ENCODE data around the gene MUC2.

MUC2 gene

DNA sequence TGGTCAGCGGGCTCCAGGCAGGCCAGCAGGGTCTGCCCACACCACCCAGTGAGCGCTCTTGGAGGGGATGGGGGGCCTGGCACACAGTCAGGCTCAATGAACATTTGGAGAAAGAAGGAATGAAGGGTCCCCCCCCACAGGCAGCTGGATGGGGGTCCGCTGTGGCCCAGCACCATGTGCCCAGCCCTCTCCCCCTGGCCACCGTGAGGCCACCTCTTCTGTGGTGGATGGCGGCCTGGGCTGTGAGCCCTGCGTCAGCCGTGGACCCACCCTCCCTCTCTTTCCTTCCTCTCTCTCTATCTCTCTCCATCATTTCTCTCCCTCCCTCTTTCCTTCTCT lies 48.0 kb downstream of the MUC2 start:
- TF ChIP-seq, protein P1, sequence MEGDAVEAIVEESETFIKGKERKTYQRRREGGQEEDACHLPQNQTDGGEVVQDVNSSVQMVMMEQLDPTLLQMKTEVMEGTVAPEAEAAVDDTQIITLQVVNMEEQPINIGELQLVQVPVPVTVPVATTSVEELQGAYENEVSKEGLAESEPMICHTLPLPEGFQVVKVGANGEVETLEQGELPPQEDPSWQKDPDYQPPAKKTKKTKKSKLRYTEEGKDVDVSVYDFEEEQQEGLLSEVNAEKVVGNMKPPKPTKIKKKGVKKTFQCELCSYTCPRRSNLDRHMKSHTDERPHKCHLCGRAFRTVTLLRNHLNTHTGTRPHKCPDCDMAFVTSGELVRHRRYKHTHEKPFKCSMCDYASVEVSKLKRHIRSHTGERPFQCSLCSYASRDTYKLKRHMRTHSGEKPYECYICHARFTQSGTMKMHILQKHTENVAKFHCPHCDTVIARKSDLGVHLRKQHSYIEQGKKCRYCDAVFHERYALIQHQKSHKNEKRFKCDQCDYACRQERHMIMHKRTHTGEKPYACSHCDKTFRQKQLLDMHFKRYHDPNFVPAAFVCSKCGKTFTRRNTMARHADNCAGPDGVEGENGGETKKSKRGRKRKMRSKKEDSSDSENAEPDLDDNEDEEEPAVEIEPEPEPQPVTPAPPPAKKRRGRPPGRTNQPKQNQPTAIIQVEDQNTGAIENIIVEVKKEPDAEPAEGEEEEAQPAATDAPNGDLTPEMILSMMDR (conservative IDR thresholded peaks at IDR 0.05; ENCODE audit: low read length): no peak
- DNase-seq (ENCODE audit: low read depth): no peak
- no peak overlapping the region for H3K4me3 ChIP-seq (ENCODE audit: low read length)

DNA sequence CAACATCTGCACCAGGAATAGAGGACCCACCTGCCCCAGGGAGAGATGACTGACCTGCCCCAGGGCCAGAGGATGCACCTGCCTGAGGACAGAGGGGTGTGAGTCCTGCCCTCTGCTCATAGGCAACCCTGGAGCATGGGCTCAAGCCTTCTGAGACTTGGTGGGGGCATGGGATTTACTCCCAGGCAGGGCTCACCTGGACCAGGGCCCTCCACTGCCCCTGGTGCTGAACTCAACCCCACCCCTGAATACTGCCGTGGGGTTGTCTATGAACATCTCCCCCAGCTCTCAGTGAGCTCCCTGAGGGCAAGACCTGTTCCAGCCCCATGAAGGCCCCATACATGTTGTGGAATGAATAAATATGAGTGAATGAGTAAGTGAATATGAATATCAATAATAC lies 49.3 kb downstream of the MUC2 start:
- DNase-seq (ENCODE audit: low read depth): no peak

More for the DNA sequence above, 49.3 kb downstream of the MUC2 start:
- TF ChIP-seq, protein P1 (conservative IDR thresholded peaks at IDR 0.05; ENCODE audit: low read length): no peak
- no peak overlapping the region for H3K4me3 ChIP-seq (ENCODE audit: low read length)

All from AG10803 (cell line).